Liver (tissue), 9 donors: ENCODE results near the gene RNF144A. TPM values are rescaled to one million over a fixed set of nuclear protein-coding genes. Genes with fewer than 3 reads are reported as not detected.

Experiments used
- DNase-seq: peaks from one replicate; pipeline ENCODE4 v3.0.0-alpha.2; 2017; ENCODE audit warnings: low spot score
- H3K27ac ChIP-seq, 2 donors: one replicate each; pipeline ENCODE4 v1.7.0; 2013; ENCODE audit warnings: inconsistent platforms in 2 of 2, low read length in 2 of 2, control low read depth in 1 of 2, low read depth in 1 of 2, mild to moderate bottlenecking in 1 of 2
- H3K27me3 ChIP-seq, 4 donors: one replicate each; pipeline versions ENCODE4 v1.6.1 to v1.7.0; 2013; ENCODE audit warnings: low read length in 3 of 4, inconsistent platforms in 1 of 4, mild to moderate bottlenecking in 1 of 4, moderate library complexity in 1 of 4; ENCODE audit not compliant: control insufficient read depth in 4 of 4, insufficient read depth in 4 of 4
- H3K36me3 ChIP-seq, 4 donors: one replicate each; pipeline versions ENCODE4 v1.6.1 to v1.7.0; 2013; ENCODE audit warnings: low read length in 3 of 4, mild to moderate bottlenecking in 3 of 4, low read depth in 1 of 4, moderate library complexity in 1 of 4; ENCODE audit not compliant: control insufficient read depth in 4 of 4, insufficient read depth in 3 of 4
- H3K4me1 ChIP-seq, 4 donors: one replicate each; pipeline versions ENCODE4 v1.6.1 to v1.7.0; 2013; ENCODE audit warnings: low read length in 3 of 4, mild to moderate bottlenecking in 3 of 4, moderate library complexity in 1 of 4; ENCODE audit not compliant: control insufficient read depth in 4 of 4, insufficient read depth in 4 of 4
- H3K4me3 ChIP-seq, 3 donors: one replicate each; pipeline versions ENCODE4 v1.6.1 to v1.7.0; 2013; ENCODE audit warnings: low read length in 3 of 3, control low read depth in 1 of 3, low read depth in 1 of 3, mild to moderate bottlenecking in 1 of 3
- H3K9ac ChIP-seq, 2 donors: one replicate each; pipeline ENCODE4 v1.7.0; 2013; ENCODE audit warnings: low read length in 2 of 2, mild to moderate bottlenecking in 2 of 2, moderate library complexity in 2 of 2, control low read depth in 1 of 2, low read depth in 1 of 2
- H3K9me3 ChIP-seq, 4 donors: one replicate each; pipeline versions ENCODE4 v1.6.1 to v1.7.0; 2013; ENCODE audit warnings: low read length in 3 of 4; ENCODE audit not compliant: control insufficient read depth in 4 of 4
- ATF3 ChIP-seq: IDR thresholded peaks from 2 replicates; pipeline ENCODE4 v1.6.1; 2016; ENCODE audit warnings: antibody characterized with exemption
- CTCF ChIP-seq: fragments of 150-350 bp; IDR thresholded peaks from 2 replicates; pipeline ENCODE4 v1.5.1; 2017; ENCODE audit warnings: improper control_type of control experiment, low read depth, low read length; ENCODE audit not compliant: missing input control
- FOXA1 ChIP-seq: IDR thresholded peaks from 2 replicates; pipeline ENCODE4 v1.6.1; 2016; ENCODE audit warnings: antibody characterized with exemption
- GABPA ChIP-seq, 2 donors: IDR thresholded peaks in 1 of 2; conservative IDR thresholded peaks in 1 of 2; 2 replicates each; pipeline ENCODE4 v1.6.1; 2016; ENCODE audit warnings: antibody characterized with exemption in 2 of 2, mild to moderate bottlenecking in 1 of 2, moderate library complexity in 1 of 2
- HNF4A ChIP-seq, 2 donors: conservative IDR thresholded peaks; 2 replicates each; pipeline ENCODE4 v1.6.1; 2016; ENCODE audit warnings: antibody characterized with exemption in 2 of 2, mild to moderate bottlenecking in 2 of 2
- HNF4G ChIP-seq: IDR thresholded peaks from 2 replicates; pipeline ENCODE4 v1.6.1; 2016; ENCODE audit warnings: antibody characterized with exemption
- JUND ChIP-seq, 2 donors: IDR thresholded peaks; 2 replicates each; pipeline ENCODE4 v1.6.1; 2016; ENCODE audit warnings: antibody characterized with exemption in 2 of 2
- NR2F2 ChIP-seq: IDR thresholded peaks from 2 replicates; pipeline ENCODE4 v1.6.1; 2016; ENCODE audit warnings: antibody characterized with exemption
- RAD21 ChIP-seq, 2 donors: IDR thresholded peaks; 2 replicates each; pipeline ENCODE4 v1.6.1; 2016; ENCODE audit warnings: antibody characterized with exemption in 2 of 2, mild to moderate bottlenecking in 2 of 2
- REST ChIP-seq: IDR thresholded peaks from 2 replicates; pipeline ENCODE4 v1.6.1; 2016; ENCODE audit warnings: antibody characterized with exemption, mild to moderate bottlenecking
- RXRA ChIP-seq, 2 donors: IDR thresholded peaks; 2 replicates each; pipeline ENCODE4 v1.6.1; 2017 to 2018; ENCODE audit warnings: antibody characterized with exemption in 2 of 2, mild to moderate bottlenecking in 1 of 2
- SP1 ChIP-seq: IDR thresholded peaks from 2 replicates; pipeline ENCODE4 v1.6.1; 2018; ENCODE audit warnings: antibody characterized with exemption, mild to moderate bottlenecking
- TAF1 ChIP-seq: conservative IDR thresholded peaks from 2 replicates; pipeline ENCODE4 v1.6.1; 2016; ENCODE audit warnings: antibody characterized with exemption, mild to moderate bottlenecking
- YY1 ChIP-seq: IDR thresholded peaks from 2 replicates; pipeline ENCODE4 v1.6.1; 2016; ENCODE audit warnings: antibody characterized with exemption, mild to moderate bottlenecking
- WGBS: extraction: QIAGEN DNeasy Blood & Tissue Kit; methylation state at CpG from one replicate; pipeline ENCODE4 v1.1.7; 2013; 5-methylcytosine and 5-hydroxymethylcytosine counted together
- polyA plus RNA-seq, 2 donors: library from polyadenylated mRNA; stranded (reverse) in 1 of 2; unstranded in 1 of 2; fragments of 200-250 nt in 1 of 2; fragments of >200 nt in 1 of 2; fragmentation: Nextera tagmentation in 1 of 2; extraction: Ambion mirVana in 1 of 2; gene quantifications; one replicate each; pipeline versions ENCODE4 v1.2.1 to v1.2.3, GENCODE V29; 2013 to 2015
- total RNA-seq, 2 donors: library from RNA; depleted of rRNA; stranded (reverse); fragments of >200 nt; gene quantifications; one replicate each; pipeline ENCODE4 v1.2.3, GENCODE V29; 2014
- donor health status: healthy.
- donor health status: healthy.
- donor health status: healthy.
- donor health status: healthy.
- donor health status: healthy.

The RNF144A gene
- total and polyA plus RNA-seq, 4 donors = 1.0 to 10.4 (median 2.3) TPM

- H3K4me3 ChIP-seq = no peak overlapping the region
- no peak for TF ChIP-seq JUND (IDR thresholded peaks at IDR 0.05)
- no peak for TF ChIP-seq HNF4G
- no peak for TF ChIP-seq FOXA1
- no peak for TF ChIP-seq RAD21 (IDR thresholded peaks at IDR 0.05)
- TF ChIP-seq HNF4A (conservative IDR thresholded peaks at IDR 0.05) = no peak
- TF ChIP-seq TAF1 = no peak
- no peak for TF ChIP-seq CTCF
- TF ChIP-seq REST = no peak
- no peak for TF ChIP-seq YY1
- no peaks in the 10 kb centered on the region for H3K36me3 ChIP-seq
- 93% methylated on average over 19 of the region's 19 CpGs for WGBS
- H3K27me3 ChIP-seq = no peaks in the 10 kb centered on the region
- H3K9ac ChIP-seq = no peak overlapping the region
- H3K27ac ChIP-seq = no peak overlapping the region
- no peaks in the 10 kb centered on the region for H3K9me3 ChIP-seq
- H3K4me1 ChIP-seq = no peaks in the 10 kb centered on the region
- DNase-seq = peak; percentile 25
Observed at GRCh38 chr2:6965071-6965795, 48.0 kb downstream of the RNF144A start.

- 81% methylated on average over 7 of the region's 7 CpGs for WGBS
- DNase-seq = peak; percentile 5
- H3K4me1 ChIP-seq = no peaks in the 10 kb centered on the region
- H3K27ac ChIP-seq = no peak overlapping the region
- TF ChIP-seq TAF1 = no peak
- TF ChIP-seq GABPA (IDR thresholded peaks at IDR 0.05 in 1 of 2, conservative IDR thresholded peaks at IDR 0.05 in 1 of 2) = no peak
- no peak for TF ChIP-seq NR2F2
- no peak for TF ChIP-seq RAD21 (IDR thresholded peaks at IDR 0.05)
- no peak for TF ChIP-seq YY1
- TF ChIP-seq HNF4A (conservative IDR thresholded peaks at IDR 0.05) = no peak
- no peak for TF ChIP-seq REST
- TF ChIP-seq ATF3 = no peak
- TF ChIP-seq FOXA1 = no peak
- no peak for TF ChIP-seq JUND (IDR thresholded peaks at IDR 0.05)
- TF ChIP-seq SP1 = no peak
- no peak for TF ChIP-seq RXRA (IDR thresholded peaks at IDR 0.05)
- TF ChIP-seq CTCF = no peak
- no peaks in the 10 kb centered on the region for H3K27me3 ChIP-seq
- no peak overlapping the region for H3K9ac ChIP-seq
- H3K36me3 ChIP-seq = no peaks in the 10 kb centered on the region
- no peak overlapping the region for H3K4me3 ChIP-seq
- no peaks in the 10 kb centered on the region for H3K9me3 ChIP-seq
Observed at GRCh38 chr2:6966446-6966940, 49.3 kb downstream of the RNF144A start.
